CD4-positive, alpha-beta T cell treated with Interferon alpha-2 for 1 hour (primary cell): ENCODE measurements around the gene MPP7.

Experiments
- DNase-seq, 2 donors: peaks; one replicate each; pipeline ENCODE4 v3.0.0-alpha.2; 2020 to 2022

The MPP7 gene

DNA sequence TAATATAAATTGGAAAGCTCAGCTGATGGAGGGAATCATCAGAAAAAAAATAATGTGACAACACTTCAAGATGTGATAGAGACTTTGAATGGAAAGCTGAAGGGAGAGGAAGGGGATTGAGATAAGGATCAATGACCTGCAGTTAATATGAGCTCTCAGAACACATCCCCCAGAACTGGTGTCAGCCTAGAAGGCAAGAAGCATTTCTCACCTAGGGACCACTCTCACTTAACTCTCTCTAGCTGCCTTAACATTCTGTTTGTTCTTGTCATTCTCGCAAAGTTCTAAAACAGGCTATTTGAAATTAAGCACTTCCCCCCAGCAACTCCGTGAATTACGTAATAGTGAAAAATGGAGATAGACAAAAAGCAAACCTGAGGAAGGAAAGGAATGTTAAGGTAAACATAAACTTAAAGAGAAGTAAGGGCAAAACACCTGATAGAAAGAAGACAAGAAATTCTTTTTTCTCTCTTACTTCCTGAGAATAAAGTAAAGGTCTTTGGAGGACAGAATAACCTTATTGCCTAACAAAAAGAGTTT lies 1.2 kb upstream of the MPP7 start:
- DNase-seq: no peak

DNA sequence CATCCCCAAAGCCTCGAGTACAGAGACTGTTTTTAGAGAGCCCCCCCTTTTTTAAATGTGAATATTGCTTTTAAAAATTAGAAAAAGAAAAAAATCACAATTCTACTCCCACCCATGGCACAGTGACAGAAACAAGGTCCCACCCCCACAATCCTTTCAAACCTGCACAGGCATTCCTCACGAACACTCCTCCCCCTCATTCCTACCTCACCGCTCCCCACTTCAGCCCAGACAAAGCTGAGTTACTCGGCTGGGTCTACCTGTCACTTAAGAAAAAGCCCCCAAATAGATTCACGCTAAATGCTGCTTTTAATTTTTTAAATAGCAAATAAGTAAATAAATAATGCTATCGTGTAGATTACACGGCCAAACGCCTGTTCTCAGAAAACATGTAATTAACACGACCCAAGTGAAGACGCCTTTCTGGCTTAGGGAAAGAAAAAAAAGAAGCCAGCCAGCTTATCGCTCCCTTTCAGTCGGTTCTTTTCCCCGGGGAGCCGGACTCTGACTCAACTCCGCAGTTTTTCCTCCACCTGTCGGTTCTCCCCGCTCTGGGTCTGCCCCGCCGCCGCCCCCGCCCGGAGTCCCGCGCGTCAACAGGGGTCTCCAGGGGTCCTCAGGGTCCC lies 739 bp downstream of the MPP7 start:
- no peak for DNase-seq

DNA sequence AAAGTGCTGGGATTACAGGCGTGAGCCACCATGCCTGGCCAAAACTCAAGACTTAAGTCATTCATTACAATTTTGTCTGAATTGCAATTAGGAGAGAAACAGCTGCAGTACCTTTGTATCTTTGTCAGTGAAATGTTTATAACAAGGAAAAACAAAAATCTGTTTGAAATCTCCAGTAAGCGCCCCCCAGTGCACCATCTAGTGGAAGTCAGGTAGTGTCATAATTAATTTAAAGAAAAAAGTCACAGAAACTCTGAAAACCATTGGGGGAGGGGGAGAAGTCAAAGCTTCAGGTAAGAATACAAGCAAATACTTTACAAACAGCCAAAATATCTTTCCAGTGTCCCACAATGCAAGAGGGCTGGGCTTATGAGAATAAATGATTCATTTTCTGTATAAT lies 2.8 kb downstream of the MPP7 start:
- DNase-seq: peak; percentile 15 to 42

DNA sequence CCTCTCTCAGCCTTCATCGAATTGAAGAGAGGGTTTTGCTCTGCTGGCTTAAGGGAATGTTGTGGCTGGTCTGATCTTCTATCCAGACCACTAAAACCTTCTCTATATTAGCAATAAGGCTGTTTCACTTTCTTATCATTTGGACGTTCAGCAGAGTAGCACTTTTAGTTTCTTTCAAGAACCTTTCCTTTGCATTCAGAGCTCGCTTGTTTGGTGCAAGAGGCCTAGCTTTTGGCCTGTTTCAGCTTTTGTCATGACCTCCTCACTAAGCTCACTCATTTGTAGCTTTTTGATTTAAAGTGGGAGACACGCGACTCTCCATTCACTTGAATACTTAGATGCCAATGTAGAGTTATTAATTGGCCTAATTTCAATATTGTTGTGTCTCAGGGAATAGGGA lies 3.9 kb downstream of the MPP7 start:
- DNase-seq: no peak

DNA sequence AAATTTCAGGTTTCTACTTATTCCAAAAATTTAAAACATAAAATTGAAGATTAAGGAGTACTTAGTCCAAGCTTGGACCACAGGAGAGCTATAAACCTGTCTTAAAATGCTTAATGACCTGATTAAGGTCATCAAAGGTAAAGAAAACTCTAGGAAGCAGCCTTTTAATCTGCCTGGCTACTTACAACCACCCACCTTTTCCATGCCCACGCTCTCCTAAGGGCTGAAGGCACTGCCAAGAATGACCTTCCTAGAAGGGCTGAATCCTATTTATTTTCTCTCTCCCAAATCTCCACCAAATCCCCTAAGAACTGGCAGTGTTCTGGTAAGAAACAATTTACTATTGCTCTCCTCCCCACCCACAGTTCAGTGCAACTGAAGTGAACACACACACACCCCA lies 6.8 kb downstream of the MPP7 start:
- DNase-seq: no peak

DNA sequence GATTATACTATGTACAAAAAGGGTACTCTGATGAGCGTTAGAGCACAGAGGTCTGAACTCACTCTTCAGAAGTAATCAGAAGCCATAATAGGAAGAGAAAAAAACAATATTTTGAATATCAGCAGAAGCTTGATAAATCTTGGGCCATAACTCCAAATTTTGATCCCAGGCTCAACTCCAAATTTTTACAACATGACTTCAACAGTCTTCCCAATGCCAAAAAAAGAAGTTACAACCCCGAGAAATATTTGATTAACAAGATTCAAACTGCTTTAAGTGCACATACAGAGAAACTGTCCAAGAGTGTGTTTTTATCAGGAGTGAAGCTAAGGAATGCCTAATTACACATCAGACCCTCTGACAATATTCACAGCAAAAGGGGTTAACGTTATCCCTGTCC lies 7.5 kb downstream of the MPP7 start:
- DNase-seq: no peak

DNA sequence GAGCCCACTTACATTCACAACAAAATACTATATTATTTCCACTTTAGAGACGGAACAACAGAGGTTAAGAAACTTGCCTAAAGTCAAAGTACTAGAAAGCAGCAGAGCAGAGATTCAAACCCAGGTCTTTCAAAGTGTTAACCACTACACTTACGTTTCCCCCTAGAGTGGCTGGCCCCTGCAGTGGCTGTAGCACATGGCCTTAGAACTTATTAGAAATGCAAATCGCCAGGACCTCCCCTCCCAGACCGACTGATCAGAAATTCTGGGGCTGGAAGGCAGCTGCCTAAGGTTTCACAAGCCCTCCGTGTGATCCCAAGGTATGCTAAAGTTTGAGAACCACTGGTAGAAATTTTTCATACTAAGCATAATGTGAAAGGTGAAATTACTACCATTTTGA lies 8.1 kb downstream of the MPP7 start:
- no peak for DNase-seq

DNA sequence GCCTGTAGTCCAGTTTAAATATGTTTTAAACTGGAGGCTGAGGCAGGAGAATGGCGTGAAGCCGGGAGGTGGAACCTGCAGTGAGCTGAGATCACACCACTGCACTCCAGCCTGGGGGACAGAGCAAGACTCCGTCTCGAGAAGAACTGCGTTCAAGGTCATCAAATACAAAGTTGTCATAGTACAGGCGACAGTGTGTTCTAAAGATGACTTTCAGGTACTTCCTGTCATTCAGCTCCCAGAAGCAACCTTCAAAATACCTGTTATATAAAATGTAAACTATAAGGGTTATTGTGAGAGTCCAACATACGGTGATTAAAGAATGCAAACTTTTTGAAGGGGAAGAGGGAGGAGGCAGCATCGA lies 8.7 kb downstream of the MPP7 start:
- no peak for DNase-seq

DNA sequence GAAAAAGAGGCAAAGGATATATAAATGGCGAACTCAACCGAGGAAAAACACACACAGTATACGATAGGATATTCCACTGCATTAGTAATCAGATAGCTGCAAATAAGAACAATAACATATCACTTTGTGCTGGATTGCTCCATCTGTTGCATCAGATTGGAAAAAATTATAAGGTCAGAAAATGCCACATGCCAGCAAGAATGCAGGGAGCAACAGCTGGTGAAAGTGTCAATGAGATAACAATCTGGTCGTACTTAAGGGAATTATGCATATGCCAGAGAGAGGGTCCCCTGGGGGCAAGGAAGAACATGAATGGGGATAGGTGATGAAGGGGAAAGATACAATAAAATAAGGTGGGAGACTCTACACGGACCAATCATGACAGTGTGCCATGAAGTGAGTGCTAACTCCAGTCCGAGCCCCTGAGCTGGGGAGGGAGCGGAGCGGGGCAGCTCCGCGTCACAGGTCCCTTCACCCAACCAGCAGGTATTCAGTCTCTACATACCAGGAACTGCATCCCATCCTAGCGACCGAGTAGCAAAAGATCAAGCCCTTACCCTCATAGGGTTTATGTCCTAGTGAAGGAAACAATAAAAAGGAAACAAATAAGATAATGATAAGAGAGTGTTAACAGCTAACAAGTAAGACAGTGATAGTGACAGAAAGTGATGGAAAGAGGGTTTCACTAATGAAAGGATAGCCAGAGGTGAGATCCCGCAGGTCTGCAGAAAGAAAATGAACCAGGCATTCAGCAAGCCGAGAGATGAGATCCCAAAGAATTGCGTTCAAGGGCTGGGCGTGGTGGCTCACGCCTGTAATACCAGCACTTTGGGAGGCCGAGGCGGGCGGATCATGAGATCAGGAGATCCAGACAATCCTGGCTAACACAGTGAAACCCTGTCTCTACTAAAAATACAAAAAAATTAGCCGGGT lies 9.4 kb downstream of the MPP7 start:
- no peak for DNase-seq

DNA sequence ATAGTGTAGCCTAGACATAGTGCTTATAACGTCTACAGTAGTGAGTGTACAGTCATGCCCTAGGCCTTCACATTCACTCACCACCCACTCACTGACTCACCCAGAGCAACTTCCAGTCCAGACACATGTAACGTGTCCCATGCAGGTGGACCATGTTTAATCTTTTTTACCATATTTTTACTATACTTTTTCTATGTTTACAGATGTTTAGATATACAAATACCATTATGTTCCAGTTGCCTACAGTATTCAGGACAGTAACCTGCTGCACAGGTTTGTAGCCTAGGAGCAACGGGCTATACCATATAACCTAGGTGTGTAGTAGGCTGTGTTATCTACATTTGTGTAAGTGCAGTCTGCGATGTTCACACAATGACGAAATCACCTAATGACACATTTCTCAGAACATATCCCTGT lies 11.0 kb downstream of the MPP7 start:
- no peak for DNase-seq

DNA sequence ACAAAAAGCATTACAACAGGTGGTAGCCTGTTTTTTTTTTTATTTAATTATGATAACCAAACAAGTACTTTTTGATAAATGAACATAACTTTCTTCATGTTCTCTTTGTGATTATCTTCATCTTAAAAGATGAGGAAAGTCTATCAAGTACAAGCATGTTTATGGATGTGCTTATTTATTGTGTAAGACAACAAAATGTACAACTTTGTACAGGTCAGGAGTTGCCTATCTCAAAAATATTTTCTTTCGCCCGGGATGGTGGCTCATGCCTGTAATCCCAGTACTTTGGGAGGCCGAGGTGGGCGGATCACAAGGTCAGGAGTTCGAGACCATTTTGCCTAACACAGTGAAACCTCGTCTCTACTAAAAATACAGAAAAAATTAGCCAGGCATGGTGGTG lies 17.0 kb downstream of the MPP7 start:
- DNase-seq: no peak

DNA sequence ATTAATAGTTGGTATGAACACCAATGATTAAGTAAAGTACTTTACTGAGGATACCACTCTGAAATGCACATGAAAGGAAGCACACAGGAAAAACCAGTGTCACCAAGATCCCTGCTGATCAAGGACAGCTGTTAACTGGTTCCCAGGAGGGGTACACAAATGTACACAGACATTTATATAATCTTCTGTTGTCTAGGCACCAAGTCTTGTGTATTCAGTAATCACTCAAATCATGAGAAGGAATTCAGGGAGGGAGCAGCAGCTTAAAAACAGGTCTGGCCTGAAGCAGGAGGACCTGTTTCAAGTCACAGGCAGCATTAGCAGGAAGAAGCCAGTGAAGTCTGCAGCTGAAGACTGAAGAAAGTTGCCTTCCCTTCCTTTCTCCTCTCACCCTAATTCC lies 18.7 kb downstream of the MPP7 start:
- DNase-seq: no peak

DNA sequence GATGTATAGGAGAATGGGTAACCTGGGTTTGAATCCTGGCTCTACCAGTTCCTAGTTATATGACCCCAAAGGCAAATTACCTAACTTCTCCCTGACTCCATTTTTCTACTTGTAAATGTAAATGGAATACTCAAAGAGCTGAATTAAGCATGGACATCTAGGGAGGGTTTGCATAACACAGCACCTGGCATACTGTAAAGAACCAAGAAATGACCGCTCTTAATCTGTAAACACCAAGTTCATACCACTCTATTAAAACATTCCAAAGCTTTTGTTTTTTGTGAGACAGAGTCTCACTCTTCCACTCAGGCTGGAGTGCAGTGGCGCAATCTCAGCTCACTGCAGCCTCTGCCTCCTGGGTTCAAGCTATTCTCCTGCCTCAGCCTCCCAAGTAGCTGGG lies 19.6 kb downstream of the MPP7 start:
- DNase-seq: no peak

DNA sequence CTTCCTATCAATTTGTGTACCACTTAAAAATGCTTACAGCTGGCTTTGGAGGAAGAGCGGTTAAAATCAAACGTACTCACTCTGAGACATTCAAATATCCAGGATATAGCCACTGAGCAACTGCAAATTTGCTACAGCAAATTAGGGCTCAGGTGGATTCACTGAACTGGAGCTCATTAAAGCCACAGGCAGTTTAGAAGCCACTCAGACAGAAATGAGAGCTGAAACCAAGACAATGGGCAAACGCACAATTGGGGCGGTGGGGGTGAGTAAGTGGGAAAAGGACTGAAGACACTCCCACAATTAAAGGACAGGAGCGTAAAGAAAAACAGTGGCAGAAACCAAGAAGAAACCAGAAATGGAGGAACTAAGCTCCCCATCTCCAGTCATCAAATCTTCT lies 20.5 kb downstream of the MPP7 start:
- no peak for DNase-seq

DNA sequence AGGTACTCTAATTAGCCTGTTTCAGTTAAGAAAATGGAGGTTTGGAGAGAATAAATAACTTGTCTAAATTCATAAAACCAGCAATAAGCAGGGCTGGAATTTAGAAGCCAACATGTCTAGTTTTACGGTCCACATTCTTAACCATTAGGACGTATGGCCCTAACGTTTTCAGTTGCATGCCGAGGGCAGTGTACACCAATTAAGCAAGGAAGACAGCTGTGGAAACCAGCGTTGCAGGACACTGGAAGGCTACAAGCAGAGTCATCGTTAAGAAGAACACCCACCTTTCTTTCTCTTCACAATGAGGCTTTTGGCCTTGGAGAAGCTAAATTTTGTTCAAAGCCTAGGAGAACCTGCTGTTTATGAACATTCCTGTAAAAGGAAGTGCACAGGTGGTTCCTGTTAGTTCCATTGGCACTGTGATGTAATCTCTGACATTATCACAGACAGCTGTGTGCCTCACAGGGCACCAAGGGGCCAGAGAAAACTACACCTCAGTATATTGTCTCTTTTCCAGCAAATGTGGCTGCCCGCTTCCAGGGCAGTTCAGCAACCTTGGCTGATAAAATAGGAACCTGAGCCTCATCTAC lies 21.0 kb downstream of the MPP7 start:
- DNase-seq: no peak

DNA sequence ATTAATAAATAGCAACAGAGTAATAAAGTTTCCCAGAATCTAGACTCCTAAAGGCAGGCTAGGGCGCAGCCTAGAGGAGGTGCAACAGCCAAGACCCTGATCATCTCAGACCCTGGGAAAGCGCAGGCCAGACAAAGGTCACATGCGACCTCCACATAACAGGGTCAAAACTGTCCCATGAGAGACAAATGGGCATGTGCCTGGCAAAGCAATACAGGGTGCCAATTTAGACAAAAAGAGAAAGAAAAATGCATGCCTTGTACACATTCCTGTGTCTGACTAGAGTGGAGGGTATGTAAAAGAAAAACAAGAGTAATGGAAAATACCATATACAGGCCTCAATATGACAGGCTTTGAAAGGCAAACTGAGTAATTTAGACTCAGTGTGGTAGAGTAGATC lies 22.2 kb downstream of the MPP7 start:
- no peak for DNase-seq

DNA sequence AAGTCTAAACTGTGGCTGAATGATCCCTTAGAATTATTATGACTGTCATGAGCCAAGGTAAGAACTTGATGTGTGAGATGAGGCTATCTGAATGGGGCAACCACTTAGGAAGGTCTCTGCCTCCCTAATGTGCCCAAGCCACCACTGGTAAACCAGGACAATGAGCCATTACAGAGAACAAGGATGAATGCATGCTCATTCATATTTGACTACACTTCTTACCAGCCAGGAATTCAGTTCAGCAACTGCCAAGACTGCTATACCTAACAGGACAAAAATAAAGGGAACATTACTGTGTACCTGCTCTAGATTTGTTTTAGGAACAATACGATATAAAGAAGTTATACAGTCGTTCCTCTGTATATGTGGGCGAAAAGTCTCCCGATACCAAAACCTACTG lies 23.0 kb downstream of the MPP7 start:
- DNase-seq: no peak

DNA sequence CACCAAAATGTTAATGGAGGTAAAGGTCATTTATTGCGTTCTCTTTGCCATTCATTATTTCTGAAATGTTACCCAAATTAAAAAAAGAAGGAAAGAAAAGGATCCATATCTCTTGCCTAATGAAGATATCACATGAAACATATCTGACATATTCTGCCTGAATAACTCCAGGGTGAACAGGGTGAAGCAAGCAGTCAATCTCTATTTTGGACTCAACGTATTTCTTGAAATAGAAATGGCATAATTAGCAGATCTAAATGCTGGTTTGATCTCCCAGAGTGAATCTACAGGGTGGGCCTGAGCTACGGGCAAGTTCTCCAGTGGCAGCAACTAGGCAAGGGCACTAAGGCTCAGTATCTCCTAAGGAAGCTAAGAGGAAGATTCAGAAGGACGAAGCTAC lies 24.0 kb downstream of the MPP7 start:
- no peak for DNase-seq

DNA sequence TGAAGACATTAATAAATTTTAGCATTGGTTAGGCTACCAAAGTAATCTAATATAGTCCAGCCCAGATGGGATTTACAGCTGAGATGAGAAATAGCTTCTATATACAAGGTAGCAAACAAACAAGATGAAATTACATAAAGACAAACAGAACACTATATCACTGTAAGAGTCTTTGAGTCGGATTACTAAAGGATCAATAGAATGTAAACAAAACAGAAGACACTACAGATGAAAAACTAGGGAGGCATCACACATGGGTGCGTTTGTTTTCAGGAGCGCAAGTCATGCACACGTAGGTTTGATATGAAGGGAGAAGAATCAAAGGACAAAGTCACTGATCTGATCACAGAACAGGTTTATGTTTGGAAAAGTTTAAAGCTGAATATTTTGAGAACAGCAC lies 26.5 kb downstream of the MPP7 start:
- no peak for DNase-seq

DNA sequence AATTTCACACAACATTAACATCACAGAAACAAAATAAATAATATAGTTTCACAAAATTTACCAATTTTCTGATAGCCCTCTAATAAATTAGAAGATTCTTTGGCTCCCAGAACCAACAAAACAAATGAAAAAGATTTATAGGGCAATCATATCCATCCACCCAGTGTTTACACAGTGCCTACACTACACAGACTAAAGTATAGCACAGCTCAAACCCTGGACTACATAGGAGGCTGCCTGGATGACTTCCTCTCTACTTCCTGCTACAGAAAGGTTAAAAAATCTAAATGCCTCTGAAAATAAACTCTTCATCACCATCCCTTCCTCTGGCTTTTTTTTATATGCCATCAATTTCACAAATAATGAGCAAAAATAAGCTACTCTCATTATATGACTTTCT lies 28.4 kb downstream of the MPP7 start:
- no peak for DNase-seq

DNA sequence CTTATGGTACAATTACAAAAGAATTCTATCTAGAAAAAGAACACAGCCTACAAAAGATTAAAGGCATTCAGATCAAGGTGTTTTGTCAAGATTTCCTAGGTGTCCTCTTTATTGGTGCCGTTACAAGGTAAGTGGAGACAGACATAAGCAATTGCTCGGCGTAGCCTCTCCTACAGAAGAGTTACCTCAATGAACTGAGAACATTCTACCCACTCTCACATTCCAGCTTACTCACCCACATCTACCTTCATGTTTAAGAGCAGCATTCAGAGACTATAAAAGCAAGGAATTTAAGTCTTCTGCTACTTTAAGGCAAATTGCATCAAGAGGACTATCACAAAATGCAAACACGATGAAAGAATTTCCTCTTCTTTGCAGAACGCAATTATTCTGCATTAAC lies 29.5 kb downstream of the MPP7 start:
- DNase-seq: no peak

DNA sequence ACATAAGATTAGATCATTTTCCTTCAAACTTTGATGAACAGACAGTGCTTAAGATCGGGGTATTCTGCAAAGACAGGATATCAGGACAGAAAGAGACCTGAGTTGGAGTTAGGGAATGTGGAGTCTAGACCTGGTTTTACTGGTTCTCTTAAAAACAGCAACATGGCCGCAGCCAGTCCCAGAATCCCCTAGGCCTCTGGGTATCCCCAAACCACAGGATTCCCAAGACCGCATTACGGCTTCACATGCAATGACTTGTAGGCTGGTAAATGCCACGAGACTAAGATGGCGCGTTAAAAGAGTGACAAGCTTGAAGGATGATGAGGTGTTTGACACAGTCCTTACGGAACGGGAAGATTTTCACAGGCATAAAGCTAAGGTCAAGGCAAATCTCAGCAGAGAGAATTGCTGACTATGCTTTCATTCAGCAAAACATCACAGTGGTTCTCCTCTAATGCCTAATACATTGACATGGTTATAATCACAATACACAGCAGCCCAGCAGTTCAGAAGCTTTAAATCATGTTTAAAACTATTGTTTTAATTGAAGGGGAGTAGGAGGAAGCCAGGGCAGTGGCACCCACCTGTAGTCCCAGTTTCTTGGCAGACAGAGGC lies 32.9 kb downstream of the MPP7 start:
- DNase-seq: no peak

DNA sequence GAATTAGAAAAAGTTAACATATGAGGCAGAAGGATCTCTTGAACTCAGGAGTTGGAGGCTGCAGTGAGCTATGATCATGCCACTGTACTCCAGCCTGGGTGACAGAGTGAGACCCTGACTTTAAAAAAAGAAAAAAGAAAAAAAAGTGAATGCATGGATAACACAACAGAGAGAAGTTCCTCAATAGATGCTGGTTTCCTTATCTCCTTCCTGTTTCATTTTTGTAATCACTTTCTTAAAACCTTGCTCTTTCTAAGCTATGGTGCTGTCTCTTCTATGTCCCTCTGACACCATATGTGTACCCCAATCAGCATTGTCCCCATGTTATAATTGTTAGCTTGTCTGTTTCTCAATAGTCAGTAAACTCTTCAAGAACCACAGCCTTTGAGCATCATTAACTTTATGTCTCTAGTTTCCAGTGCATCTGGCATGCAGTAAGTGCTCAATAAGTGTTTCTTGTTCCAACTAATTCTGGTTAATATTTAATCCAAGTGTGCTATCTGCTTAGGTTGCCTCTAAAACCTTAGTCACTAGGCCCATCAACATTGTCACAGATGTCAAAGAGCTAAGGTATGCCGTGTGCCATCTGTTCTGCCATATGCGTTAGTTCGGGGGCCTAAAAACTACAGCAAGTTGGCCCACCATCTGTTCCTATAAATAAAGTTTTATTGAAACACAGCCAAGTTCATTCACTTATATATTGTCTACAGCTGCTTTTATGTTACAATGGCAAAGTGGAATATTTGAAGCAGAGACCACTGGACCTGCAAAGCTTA lies 36.2 kb downstream of the MPP7 start:
- DNase-seq: no peak
